WTC11 (cell line): Measurements from ENCODE around the gene CAV1.

Experiments used
- ESRRA ChIP-seq: sonication (generic); formaldehyde crosslinking; IDR thresholded peaks from 2 replicates; pipeline ENCODE4 v1.8.1; 2022; ENCODE audit warnings: mild to moderate bottlenecking, missing genetic modification reagents, borderline replicate concordance
- ETV6 ChIP-seq: sonication (generic); formaldehyde crosslinking; IDR thresholded peaks from 2 replicates; pipeline ENCODE4 v1.8.1; 2022; ENCODE audit warnings: mild to moderate bottlenecking, missing genetic modification reagents
- JUN ChIP-seq: sonication (generic); formaldehyde crosslinking; IDR thresholded peaks from 2 replicates; pipeline ENCODE4 v1.8.0; 2023; ENCODE audit warnings: mild to moderate bottlenecking, missing genetic modification reagents
- RELA ChIP-seq: sonication (generic); formaldehyde crosslinking; IDR thresholded peaks from 2 replicates; pipeline ENCODE4 v1.8.1; 2022; ENCODE audit warnings: missing genetic modification reagents, mild to moderate bottlenecking, borderline replicate concordance
- SMAD4 ChIP-seq: sonication (generic); formaldehyde crosslinking; IDR thresholded peaks from 2 replicates; pipeline ENCODE4 v1.8.0; 2022; ENCODE audit warnings: mild to moderate bottlenecking, missing genetic modification reagents
- ZNF317 ChIP-seq: sonication (generic); formaldehyde crosslinking; IDR thresholded peaks from 2 replicates; pipeline ENCODE4 v1.8.1; 2023; ENCODE audit warnings: low read depth, mild to moderate bottlenecking, moderate library complexity, missing genetic modification reagents, borderline replicate concordance
- TF ChIP-seq, protein P1 (sequence below): sonication (generic); formaldehyde crosslinking; conservative IDR thresholded peaks from 2 replicates; pipeline ENCODE4 v1.8.1; 2022; ENCODE audit warnings: mild to moderate bottlenecking, missing genetic modification reagents
- TF ChIP-seq, protein P2 (sequence below): sonication (generic); formaldehyde crosslinking; IDR thresholded peaks from 2 replicates; pipeline ENCODE4 v1.8.1; 2023; ENCODE audit warnings: mild to moderate bottlenecking, missing genetic modification reagents, borderline replicate concordance
- TF ChIP-seq, protein P3 (sequence below): sonication (generic); formaldehyde crosslinking; IDR thresholded peaks from 2 replicates; pipeline ENCODE4 v1.8.0; 2022; ENCODE audit warnings: mild to moderate bottlenecking, missing genetic modification reagents
- TF ChIP-seq, protein P4 (sequence below): fragments of 200-600 bp; IDR thresholded peaks from 2 replicates; pipeline ENCODE4 v1.8.0; 2022; ENCODE audit warnings: antibody characterized with exemption
- TF ChIP-seq, protein P5 (sequence below): sonication (generic); formaldehyde crosslinking; IDR thresholded peaks from 2 replicates; pipeline ENCODE4 v1.8.1; 2023; ENCODE audit warnings: mild to moderate bottlenecking, missing genetic modification reagents, moderate library complexity
- TF ChIP-seq, protein P6 (sequence below): sonication (generic); formaldehyde crosslinking; IDR thresholded peaks from 2 replicates; pipeline ENCODE4 v1.8.0; 2022; ENCODE audit warnings: mild to moderate bottlenecking, missing genetic modification reagents

DNA sequence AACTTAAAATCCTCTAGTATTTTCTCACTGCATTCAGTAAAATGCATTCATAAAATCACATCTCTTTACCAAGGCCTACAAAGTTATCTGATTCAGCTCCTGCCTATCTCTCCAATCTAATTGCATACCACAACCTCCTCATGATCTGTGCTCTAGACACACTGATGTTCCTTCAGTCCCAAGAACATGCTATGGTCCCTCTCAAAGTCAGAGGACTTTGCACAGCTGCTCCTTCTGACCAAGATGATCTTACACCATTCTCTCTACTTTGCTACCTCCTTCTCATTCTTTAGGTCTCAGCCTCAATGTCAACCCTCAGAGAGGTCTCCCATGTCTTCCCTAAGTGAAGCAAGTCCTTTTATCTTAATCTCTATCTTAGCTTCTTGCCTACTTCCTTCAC, 45.5 kb downstream of the CAV1 start:
- TF ChIP-seq RELA (CRISPR knock-in tag) (no peak), SMAD4 (no peak), ESRRA (no peak), ETV6 (CRISPR knock-in tag) (no peak), ZNF317 (CRISPR knock-in tag) (no peak), JUN (no peak)
- TF ChIP-seq, protein P1, sequence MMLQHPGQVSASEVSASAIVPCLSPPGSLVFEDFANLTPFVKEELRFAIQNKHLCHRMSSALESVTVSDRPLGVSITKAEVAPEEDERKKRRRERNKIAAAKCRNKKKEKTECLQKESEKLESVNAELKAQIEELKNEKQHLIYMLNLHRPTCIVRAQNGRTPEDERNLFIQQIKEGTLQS (CRISPR knock-in tag), result no peak
- TF ChIP-seq, protein P2, sequence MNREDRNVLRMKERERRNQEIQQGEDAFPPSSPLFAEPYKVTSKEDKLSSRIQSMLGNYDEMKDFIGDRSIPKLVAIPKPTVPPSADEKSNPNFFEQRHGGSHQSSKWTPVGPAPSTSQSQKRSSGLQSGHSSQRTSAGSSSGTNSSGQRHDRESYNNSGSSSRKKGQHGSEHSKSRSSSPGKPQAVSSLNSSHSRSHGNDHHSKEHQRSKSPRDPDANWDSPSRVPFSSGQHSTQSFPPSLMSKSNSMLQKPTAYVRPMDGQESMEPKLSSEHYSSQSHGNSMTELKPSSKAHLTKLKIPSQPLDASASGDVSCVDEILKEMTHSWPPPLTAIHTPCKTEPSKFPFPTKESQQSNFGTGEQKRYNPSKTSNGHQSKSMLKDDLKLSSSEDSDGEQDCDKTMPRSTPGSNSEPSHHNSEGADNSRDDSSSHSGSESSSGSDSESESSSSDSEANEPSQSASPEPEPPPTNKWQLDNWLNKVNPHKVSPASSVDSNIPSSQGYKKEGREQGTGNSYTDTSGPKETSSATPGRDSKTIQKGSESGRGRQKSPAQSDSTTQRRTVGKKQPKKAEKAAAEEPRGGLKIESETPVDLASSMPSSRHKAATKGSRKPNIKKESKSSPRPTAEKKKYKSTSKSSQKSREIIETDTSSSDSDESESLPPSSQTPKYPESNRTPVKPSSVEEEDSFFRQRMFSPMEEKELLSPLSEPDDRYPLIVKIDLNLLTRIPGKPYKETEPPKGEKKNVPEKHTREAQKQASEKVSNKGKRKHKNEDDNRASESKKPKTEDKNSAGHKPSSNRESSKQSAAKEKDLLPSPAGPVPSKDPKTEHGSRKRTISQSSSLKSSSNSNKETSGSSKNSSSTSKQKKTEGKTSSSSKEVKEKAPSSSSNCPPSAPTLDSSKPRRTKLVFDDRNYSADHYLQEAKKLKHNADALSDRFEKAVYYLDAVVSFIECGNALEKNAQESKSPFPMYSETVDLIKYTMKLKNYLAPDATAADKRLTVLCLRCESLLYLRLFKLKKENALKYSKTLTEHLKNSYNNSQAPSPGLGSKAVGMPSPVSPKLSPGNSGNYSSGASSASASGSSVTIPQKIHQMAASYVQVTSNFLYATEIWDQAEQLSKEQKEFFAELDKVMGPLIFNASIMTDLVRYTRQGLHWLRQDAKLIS, result no peak
- TF ChIP-seq, protein P3, sequence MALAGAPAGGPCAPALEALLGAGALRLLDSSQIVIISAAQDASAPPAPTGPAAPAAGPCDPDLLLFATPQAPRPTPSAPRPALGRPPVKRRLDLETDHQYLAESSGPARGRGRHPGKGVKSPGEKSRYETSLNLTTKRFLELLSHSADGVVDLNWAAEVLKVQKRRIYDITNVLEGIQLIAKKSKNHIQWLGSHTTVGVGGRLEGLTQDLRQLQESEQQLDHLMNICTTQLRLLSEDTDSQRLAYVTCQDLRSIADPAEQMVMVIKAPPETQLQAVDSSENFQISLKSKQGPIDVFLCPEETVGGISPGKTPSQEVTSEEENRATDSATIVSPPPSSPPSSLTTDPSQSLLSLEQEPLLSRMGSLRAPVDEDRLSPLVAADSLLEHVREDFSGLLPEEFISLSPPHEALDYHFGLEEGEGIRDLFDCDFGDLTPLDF (CRISPR knock-in tag), result no peak
- TF ChIP-seq, protein P4, sequence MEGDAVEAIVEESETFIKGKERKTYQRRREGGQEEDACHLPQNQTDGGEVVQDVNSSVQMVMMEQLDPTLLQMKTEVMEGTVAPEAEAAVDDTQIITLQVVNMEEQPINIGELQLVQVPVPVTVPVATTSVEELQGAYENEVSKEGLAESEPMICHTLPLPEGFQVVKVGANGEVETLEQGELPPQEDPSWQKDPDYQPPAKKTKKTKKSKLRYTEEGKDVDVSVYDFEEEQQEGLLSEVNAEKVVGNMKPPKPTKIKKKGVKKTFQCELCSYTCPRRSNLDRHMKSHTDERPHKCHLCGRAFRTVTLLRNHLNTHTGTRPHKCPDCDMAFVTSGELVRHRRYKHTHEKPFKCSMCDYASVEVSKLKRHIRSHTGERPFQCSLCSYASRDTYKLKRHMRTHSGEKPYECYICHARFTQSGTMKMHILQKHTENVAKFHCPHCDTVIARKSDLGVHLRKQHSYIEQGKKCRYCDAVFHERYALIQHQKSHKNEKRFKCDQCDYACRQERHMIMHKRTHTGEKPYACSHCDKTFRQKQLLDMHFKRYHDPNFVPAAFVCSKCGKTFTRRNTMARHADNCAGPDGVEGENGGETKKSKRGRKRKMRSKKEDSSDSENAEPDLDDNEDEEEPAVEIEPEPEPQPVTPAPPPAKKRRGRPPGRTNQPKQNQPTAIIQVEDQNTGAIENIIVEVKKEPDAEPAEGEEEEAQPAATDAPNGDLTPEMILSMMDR, result no peak
- TF ChIP-seq, protein P5, sequence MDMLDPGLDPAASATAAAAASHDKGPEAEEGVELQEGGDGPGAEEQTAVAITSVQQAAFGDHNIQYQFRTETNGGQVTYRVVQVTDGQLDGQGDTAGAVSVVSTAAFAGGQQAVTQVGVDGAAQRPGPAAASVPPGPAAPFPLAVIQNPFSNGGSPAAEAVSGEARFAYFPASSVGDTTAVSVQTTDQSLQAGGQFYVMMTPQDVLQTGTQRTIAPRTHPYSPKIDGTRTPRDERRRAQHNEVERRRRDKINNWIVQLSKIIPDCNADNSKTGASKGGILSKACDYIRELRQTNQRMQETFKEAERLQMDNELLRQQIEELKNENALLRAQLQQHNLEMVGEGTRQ (CRISPR knock-in tag), result no peak
- TF ChIP-seq, protein P6, sequence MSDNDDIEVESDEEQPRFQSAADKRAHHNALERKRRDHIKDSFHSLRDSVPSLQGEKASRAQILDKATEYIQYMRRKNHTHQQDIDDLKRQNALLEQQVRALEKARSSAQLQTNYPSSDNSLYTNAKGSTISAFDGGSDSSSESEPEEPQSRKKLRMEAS (CRISPR knock-in tag), result no peak
